Activated CD4-positive, CD25-positive, alpha-beta regulatory T cell treated with anti-CD3 and anti-CD28 coated beads, Interleukin-2, amount 50 U/mL, for 72 hours (primary cell): ENCODE results near the gene TTC1.
"Not testable (repeated sequence)": the region's sequence is repeated elsewhere in the genome, so short reads cannot be mapped to it uniquely, and the experiment has no call there.

Source experiments
- DNase-seq: peaks from one replicate; pipeline ENCODE4 v3.0.0; 2021

Gene TTC1

DNA sequence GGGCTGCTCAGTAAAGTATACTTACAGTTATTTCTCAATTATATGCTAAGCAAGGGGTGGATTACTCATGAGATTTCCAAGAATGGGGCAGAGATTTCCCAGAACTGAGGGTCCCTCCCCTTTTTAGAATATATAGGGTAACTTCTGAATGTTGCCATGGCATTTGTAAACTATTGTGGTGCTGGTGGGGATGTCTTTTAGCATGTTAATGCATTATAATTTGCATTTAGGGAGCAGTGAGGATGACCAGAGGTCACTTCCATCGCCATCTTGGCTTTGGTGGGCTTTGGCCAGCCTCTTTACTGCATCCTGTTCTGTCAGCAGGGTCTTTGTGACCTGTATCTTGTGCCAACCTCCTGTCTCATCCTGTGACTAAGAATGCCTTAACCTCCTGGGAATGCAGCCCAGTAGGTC lies 35.5 kb downstream of the TTC1 start:
- no peak for DNase-seq

DNA sequence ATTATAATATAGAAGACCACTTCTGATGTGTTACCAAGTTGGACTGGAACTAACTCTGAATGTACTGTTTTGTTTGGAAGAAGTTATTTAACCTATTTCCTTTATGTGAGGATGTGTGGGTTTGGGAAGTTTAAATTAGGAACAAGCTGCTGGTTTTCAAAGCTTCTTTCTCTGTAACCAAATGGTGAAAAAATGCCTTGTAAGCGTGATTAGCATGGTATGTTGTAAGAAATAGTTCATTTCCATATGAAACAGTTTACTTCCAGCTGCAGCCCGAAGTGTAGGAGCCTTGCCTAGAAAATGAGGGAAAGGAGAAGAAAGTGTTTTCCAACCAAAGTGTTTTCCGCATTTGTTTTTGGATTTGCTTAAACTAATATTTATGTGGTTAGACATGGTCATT lies 36.0 kb downstream of the TTC1 start:
- DNase-seq, result no peak

DNA sequence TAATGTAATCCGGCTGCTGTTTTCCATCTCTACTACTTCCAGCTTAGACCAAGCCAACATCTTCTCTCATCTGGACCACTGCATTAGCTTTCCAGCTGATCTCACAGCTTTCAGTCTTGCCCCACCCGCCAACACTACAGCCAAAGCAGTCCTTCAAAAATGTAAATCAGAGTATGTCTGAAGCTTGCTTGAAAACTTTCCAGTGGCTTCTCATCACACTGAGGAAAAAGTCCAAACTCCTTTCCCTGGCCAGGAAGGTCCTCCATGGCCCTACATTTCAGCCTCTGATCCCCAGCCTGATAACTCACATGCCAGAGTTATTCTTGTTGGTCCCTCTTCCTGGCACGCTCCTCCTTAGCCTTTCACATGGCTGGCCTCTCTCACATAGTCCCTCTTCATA lies 38.5 kb downstream of the TTC1 start:
- DNase-seq, result no peak

DNA sequence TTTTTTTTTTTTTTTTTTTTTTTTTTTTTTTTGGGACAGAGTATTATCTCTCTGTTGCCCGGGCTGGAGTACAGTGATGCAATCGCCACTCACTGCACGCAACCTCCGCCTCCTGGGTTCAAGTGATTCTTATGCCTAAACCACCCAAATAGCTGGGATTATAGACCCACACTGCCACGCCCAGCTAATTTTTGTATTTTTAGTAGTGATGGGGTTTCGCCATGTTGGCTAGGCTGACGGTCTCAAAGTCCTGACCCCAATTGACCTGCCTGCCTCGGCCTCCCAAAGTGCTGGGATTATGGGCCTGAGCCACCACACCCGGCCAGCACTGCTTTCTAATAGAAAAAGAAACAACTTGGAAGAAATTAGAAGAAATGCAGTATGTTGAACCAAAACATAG lies 39.2 kb downstream of the TTC1 start:
- no peak for DNase-seq

DNA sequence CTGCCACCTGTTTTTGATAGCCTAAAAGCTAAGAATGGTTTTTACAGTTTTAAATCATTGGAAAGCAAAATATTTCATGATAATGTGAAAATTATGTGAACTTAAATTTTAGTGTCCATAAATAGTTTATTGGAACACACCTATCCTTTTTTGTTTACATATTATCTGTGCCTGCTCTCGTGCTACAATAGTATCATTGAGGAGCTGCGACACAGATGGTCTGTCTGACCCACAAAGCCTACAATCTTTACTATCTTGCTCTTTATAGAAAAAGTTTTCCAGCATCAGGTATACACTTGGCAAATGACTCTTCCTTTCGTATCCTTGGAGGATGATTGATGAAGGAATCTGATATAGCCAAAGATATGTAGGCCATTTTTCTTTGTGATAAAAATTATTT lies 40.2 kb downstream of the TTC1 start:
- DNase-seq, result no peak

DNA sequence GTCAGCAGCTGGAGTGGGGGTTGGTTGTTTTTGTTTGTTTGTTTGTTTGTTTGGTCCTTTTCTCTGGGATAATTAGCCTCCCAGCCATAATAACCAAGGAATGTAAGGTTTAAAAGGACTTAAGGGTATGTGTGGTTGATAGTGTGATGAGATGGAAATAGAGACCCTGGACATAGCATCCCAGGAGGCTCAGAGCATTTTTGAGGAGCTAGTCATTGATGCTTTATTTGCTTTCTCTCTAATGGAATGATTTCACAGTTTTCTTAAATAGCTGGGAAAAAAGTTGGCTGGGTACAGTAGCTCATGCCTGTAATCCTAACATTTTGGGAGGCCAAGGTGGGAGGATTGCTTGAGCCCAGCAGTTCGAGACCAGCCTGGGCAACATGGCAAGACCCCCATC lies 45.1 kb downstream of the TTC1 start:
- DNase-seq, result no peak

DNA sequence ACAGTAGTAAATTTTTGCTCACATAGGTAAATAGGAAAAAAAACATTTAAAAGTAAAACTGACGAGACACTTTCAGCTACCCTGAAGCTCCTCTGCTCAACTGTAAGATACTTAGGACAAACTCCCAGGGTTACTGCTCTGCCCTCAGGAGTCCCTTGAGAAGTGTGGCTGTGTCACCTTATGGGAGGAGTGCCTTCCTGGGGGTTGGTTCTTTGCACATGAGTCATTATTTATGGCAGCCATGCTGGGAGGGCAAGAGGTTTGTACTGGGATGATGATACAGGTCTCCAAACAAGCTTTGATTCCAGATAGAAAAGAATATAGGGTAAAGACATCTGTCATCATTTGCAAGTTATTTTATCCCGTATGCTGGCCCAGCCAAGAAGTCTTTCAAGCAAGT lies 45.9 kb downstream of the TTC1 start:
- DNase-seq, result no peak

DNA sequence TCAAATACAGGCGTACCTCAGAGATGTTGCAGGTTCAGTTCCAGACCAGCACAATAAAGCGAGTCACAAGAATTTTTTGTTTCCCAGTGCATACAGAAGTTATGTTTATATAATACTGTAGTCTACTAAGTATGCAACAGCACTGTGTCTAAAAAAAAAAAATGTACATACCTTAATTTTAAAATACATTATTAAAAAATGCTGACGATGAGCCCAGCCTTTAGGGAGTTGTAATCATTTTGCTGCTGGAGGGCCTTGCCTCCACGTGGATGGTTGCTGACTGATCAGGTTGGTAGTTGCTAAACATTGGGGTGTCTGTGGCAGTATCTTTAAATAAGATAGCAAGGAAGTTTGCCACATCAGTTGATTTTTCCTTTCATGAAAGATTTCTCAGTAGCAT lies 48.3 kb downstream of the TTC1 start:
- DNase-seq, result no peak

DNA sequence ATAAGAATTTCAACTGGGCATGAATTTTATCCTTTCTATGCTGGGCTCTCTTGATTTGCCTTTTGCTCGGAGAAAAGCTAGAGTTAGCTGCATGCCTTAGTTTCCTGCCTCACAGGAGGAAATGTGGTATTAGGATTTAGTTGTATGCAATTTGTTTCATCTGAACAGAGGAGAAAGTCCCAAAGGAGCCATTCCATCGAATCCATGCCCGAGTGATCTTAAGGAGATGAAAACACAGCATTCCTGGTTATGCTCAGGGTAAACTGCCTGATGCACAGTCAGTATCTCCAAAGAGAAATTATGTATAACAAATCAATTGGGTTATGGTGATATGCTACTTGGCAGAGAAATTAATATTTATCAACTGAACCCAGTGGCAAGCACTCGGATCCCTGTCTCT lies 51.1 kb downstream of the TTC1 start:
- no peak for DNase-seq

DNA sequence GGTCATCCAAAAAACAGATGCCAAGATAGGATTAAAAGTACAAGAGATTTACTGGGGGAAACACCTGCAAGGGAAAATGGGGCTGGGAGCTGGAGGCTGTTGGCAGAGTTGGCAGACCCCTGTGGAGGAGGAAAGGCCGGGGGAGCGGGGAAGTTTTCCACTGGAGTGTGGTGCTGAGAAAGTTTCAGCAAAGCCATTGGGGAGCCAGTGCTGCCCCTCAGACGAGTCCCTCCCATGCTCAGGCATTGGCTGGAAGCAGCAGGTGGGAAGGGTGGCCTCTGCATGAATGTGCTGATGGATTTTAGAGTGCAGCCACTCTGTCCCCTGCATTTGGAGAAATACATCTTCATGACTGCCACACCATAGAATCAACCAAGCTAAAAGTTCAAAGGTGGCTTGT lies 52.8 kb downstream of the TTC1 start:
- no peak for DNase-seq

DNA sequence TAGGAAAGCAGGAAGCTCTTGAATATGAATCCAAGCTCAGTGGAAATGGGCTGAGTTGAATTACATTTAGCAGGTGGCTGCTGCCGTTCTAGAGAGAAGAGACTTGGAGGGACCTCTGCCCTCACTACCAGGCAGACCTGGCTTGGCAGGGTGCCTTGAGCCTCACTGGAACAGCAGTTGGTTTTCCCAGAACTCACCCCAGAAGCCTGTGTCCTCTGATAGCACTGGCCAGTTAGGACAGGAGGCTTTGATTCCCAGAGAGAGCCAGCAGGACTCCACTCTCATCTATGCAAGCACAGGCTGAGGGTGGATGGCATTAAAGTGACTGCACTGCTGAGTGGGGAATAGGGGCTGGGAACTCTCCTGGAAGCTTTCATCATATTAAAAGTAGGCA lies 55.5 kb downstream of the TTC1 start:
- no peak for DNase-seq

DNA sequence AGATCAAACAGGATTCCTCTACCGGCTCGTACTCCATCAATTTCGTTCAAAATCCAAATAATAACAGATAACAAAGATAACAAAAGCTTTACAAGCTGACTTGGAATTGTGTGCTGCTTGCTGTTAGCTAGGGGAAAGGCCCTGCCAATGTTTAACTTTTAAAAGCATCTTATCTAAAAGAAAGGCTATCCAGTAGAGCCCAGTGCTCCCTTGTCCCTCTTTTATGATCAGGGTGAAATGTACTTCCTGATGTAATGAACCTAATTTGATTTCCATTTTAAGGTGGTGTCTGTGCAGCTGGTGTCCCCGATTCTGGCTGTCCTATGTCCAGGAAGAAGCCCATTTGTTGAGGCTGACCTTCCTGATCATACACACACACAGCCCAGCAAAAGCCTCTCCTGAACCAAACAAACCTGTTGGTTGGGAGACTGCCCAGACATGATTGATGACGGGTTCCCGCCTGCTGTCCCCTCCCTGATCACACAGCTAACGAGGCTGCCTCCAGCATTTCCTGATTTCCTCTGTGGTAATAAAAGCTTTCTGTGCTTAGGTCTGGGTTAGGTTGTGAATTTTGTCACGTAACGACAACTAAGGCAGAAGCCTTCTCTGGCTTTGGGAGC lies 56.2 kb downstream of the TTC1 start:
- DNase-seq, result no peak

DNA sequence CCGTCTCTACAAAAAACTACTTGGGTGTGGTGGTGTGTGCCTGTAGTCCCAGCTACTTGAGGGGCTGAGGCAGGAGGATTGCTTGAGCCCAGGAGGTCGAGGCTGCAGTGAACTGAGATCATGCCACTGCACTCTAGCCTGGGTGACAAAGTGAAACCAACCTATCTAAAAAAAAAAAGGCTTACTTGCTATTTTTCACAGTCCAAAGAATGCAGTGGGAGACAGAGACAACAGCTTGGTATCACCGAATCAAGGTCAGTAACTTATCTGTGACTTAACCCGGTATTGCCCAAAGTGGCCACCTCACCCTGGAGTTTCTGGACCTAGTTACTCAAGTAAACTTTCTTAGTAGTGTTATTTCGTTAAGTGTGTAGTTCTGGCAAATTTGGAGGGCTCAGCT lies 60.2 kb downstream of the TTC1 start:
- not testable (repeated sequence) for DNase-seq

DNA sequence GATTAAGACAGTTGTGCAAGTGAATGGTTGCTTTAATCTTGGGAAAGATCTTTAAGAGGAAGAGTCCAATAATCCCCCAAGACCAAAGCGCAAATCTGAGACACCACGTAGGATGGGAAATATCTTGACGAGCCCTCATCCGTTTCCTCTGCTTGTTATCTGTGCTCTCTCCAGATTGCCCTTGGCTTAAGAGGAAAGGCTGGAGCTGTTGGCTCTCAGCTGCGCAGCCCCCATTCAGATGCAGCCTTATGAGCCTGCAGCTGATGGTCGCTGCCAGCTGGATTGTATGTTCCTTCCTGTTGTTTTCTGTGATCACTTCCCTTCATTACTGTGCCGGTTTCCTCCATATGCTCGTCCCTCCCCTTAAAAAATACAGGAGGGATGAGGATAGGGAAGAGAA lies 62.6 kb downstream of the TTC1 start:
- no peak for DNase-seq

DNA sequence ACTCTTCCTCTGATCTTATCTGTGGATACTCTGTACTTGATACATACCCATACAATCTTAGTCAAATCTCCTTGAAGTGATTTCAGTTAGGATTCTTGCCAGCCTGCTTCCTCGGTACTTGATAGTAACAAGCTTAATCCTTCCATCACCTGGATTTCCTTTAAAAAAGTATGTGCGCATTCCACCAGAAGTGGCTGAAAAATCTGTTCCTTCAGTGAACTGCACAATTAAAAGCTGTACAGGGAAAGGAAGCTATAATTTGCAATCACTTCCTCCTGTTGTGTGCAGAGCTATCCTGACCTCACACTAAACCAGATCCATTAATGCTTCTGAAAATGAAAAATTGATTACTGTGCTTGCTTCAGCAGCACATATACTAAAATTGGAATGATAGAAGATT lies 63.0 kb downstream of the TTC1 start:
- DNase-seq, result no peak

DNA sequence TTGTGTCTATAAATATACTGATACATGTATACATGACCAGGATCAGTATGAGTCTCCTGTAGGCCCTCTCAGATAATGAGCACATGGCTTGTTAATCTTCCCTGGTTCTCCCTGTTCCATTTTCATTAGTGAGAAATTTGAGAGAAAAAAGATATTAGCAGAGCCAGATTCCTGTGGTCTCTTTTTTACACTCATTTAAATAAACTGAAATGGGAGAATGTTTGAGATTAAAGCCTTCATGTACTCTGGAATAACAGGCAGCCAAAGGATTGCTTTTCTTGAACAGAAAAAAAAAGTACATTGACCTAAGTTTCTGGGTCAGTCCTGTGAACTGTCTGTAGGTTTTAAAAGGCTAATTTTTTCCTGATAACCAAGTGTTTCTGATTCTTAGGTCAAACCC lies 66.1 kb downstream of the TTC1 start:
- DNase-seq, result no peak

DNA sequence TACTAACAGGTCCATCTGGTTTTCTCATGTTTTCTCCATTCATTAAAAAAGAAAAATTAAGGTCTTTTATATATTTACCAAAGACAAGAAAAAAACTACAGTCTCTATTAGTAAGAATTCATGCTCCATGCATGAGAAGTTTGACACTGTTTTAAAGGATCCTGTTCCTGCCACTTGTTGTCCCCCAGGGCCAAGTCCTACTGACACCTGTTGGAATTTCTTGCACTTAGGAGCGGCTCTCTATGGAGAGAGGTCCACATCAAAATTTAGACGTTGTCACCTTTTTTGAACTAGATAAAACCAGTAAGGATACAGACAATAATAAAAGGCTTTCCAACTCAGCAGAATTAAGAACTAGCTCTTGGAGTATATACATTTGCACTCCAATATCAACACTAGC lies 68.1 kb downstream of the TTC1 start:
- no peak for DNase-seq

DNA sequence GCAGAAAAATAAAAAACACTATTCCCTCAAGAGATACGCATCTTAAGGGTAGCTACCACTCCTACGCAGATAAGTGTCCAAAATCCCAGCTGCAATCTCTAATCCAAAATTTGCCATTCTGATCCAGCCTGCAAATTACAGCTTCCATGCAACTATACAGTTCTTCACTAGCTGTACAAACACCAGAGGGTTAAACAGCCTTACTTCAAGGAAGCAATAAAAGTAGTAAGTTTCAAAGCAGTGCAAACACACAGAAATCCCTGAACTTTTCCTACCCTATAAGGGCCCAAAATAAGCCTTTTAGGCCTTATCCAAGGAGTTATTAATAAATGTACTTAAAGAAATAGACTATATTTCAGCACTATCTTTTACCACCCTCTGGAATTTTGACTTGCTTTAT lies 70.8 kb downstream of the TTC1 start:
- no peak for DNase-seq

DNA sequence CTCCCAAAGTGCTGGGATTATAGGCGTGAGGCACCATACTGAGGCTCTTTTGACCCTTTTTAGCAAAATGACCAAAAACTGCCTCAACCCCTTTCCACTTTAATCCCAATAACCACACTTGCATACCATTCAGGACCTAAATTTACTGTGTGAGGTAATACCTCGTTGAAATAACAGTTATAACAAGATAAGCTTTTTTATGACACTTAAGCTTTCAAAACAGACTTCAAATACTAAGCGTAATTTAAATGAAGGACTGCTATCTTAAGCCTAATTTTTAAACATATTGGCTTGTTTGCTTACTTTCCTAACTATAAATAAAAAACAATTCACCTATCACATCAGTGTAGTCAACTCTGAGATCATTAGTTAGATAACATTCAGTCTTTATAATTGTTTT lies 72.6 kb downstream of the TTC1 start:
- DNase-seq, result no peak

DNA sequence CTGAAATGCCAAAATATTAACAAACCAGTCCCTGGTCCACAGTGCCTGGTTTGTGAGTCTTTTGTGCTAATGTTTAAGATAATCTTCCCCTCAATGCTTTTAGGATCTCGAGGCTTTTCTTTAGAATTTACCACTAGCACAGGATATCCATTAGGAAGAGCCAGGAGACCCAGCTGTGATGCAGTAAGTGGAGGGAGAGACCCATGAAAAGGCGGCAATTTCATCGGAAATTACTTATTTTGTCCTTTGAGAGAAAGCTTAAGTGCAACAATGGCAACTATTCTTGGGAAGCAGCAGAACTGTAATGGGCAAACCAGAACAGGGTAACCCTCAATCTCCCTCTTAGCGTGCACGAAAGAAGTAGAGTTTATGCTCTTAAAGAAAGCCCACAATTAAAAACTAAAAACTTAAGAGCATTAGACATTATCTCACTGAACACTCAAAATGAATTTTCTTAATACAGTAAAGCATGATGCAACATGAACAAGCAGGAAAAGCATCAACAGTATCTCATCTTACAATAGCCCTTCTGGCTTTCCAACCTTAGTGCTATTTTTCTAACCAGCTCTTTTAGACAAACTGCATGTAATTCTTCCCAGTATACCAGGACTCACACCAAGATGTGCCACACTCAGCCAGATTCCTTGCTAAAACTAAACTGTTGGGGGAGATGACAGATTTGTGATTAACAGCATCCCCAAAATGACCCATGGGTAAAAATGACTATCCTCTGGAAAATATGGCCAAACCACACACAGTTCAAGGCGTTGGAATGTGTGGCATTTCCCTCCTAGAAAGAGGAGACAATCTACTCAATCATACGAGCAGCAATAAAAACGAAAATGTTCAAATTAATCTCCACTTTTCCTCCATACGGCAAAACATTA lies 73.9 kb downstream of the TTC1 start:
- no peak for DNase-seq

DNA sequence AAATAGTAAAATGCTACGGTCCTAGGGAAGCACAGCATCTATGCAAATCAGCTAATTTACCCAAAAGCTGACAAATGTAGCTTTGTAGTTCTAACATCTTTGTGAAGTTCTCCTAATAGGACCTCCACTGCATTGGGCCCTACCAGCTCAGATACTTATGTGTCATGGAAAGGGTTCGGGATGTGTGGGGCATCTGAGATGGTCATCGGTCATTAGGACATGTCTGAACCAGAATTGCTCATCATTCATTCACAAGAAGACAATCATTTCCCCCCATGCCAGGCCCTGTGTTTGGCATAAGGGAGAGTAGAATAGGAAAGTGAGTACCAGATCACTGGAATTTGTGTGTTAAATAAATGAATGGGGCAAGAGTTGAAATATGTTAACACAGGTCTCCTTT lies 74.6 kb downstream of the TTC1 start:
- DNase-seq, result no peak

DNA sequence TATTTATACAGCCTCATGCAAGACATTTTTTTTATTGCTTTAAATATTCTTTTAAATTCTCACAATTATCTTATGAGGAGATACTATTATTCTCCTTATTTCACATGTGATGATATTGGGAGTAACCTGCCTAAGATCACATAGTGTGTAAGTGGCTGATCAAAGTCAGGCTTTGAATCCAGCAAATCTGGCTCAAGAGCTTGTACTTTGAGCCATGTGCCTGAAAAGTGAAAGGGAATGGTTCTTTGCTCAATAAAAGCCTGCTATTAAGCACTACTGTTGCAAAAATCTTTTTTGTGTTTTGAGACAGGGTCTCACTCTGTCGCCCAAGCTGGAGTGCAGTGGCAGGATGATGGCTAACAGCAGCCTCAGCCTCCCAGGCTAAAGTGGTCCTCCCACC lies 75.2 kb downstream of the TTC1 start:
- no peak for DNase-seq

DNA sequence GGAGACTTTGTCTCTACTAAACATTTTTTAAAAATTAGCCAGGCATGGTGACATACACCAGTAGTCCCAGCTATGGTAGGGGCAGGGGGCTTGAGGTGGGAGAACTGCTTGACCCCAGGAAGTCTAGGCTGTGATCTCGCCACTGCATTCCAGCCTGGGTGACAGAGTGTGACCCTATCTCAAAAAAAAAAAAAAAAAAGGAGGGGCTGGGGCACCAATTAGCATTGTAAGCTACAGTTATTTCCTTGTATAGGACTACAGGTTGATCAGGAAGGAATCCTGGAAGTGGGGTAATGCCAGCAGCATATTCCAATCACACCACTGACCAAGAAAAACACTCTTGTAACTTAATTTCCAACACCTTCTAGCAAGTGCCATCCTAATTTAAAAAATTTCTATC lies 78.3 kb downstream of the TTC1 start:
- DNase-seq, result no peak

DNA sequence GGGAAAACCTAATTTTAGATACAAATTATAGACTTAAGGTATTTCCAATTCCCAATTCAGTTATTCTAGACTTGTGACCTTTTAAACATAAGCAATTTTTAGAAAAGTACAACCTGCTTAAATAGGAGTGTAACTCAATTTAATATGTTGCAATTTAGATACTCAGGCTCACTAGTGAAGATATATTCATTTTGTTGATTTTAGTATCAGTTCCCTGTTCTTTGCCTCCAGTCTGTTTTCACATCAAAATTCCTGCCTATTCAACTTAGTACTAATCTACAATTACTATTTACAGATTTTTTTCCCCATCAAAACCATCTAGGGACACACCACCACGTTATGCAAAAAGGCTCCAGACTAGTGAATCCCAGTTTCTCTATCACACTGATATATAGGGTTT lies 79.9 kb downstream of the TTC1 start:
- DNase-seq, result no peak

DNA sequence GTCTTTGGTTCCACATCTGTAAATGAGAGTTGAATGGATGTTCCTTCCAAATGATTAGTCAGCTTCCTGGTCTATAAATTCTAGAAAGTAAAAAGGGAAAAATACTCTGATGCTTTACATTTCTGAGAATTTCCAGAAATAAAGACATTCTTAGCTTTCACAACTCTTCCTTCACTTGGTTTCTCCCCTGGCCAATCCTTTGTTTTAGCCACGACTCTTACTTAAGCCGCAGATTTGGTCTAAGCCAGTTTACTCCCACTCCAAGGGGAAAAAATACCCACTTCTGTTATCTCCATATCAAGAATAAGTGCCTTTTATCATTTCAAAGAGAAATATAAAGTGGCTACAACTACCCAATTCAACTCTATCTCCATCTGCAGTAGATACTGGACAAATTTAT lies 80.6 kb downstream of the TTC1 start:
- DNase-seq, result no peak
